ACHN (cell line): Measurements from ENCODE around the gene FAP.
A peak's percentile ranks its signal among the peaks of the same experiment; 100 is the strongest.

Experiments used
- DNase-seq: peaks from one replicate; pipeline ENCODE4 v3.0.0-alpha.2; 2015
- in situ Hi-C: cut with HindIII; loops from 2 replicates; pipeline ENCODE4 v1.10.0; 2017; ENCODE audit warnings: low sequenced_read_pairs, low pct_ligation_motif_present, low pct_unique_long_range_greater_than_20kb

The FAP gene

GRCh38 chr2:162155093-162155492, 88.2 kb downstream of the FAP start:
- DNase-seq, result no peak

GRCh38 chr2:162153608-162154224, 89.5 kb downstream of the FAP start:
- DNase-seq, result peak; percentile 82
- in situ Hi-C loops, result loop anchor here (10.0 kb wide), 1 partner anchor 141 kb away; no protein-coding TSS in a partner anchor

More at GRCh38 chr2:162155093-162155492, 88.2 kb downstream of the FAP start:
- in situ Hi-C loops, result loop anchor here (10.0 kb wide), 1 partner anchor 140 kb away; no protein-coding TSS in a partner anchor

GRCh38 chr2:162152147-162152546, 91.1 kb downstream of the FAP start, which contains the start of gene GCG:
Gene GCG (minus strand): TSS chr2:162152247. CDS start chr2:162149178, 3,069 bp downstream.
- in situ Hi-C loops, result loop anchor here (10.0 kb wide), 1 partner anchor 143 kb away; no protein-coding TSS in a partner anchor
- no peak for DNase-seq

- DNase-seq, result no peak
- in situ Hi-C loops, result loop anchor here (10.0 kb wide), 1 partner anchor 145 kb away; no protein-coding TSS in a partner anchor
These were observed 93.3 kb downstream of the FAP start for GRCh38 chr2:162149940-162150339.

GRCh38 chr2:162149466-162149865, 93.8 kb downstream of the FAP start:
- in situ Hi-C loops, result no loop called here
- no peak for DNase-seq

GRCh38 chr2:162148956-162149355, 94.3 kb downstream of the FAP start:
- in situ Hi-C loops, result no loop called here
- no peak for DNase-seq

- DNase-seq, result no peak
- in situ Hi-C loops, result no loop called here
These were observed 99.3 kb downstream of the FAP start for GRCh38 chr2:162143969-162144368.

GRCh38 chr2:162138310-162138709, 104.9 kb downstream of the FAP start:
- in situ Hi-C loops, result no loop called here
- DNase-seq, result no peak

GRCh38 chr2:162127422-162127821, 115.8 kb downstream of the FAP start:
- no peak for DNase-seq
- in situ Hi-C loops, result no loop called here

- no peak for DNase-seq
- in situ Hi-C loops, result no loop called here
These were observed 116.7 kb downstream of the FAP start for GRCh38 chr2:162126527-162126926.

GRCh38 chr2:162126111-162126519, 117.1 kb downstream of the FAP start:
- DNase-seq, result no peak
- in situ Hi-C loops, result no loop called here

GRCh38 chr2:162125138-162125537, 118.1 kb downstream of the FAP start:
- no peak for DNase-seq
- in situ Hi-C loops, result no loop called here

GRCh38 chr2:162123806-162124758, 119.2 kb downstream of the FAP start:
- in situ Hi-C loops, result no loop called here

More at GRCh38 chr2:162123806-162124758, 119.2 kb downstream of the FAP start:
- peak; percentile 75 for DNase-seq
